ENCODE measurements around the gene DYNC1I2. TPM values are rescaled to one million over a fixed set of nuclear protein-coding genes. Genes with fewer than 3 reads are reported as not detected.
"Not testable (repeated sequence)": the region's sequence is repeated elsewhere in the genome, so short reads cannot be mapped to it uniquely, and the experiment has no call there.

DYNC1I2 gene
- total RNA-seq, 1 experiment from 2014 or later, result 70.9 TPM

DNA sequence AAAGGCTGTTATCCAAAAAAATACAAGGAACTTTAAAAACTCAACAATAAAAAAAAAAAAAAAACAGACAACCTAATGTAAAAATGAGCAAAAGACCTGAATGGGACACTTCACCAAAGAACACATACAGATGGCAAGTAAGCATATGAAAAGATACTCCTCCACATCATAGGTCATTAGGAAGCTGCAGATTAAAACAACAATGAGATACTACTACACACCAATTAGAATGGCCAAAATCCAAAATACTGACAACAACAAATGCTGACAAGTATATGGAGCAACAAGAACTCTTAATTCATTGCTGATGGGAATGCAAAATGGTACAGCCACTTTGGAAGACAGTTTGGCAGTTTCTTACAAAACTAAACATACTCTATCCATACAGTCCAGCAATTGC lies 84.2 kb downstream of the DYNC1I2 start:
- DNase-seq (ENCODE audit: extremely low read depth, low read depth), result no peak

DNA sequence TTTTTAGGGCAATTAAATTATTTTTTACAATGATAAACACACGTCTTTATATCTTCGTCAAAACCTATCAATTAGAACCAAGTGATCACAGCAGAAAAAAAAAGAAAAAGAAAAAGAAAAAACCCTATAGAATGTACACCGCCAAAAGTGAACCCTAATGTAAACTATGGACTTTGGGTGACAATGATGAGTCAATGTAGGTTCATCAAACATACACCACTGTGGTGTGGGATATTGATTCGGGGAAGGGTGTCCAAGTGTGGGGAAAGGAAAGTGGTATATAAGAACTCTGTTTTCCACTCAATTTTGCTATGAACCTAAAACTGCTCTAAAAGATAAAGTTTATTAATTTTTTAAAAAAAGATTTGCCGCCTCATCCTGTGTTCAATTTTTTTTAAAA lies 85.1 kb downstream of the DYNC1I2 start:
- no peak for DNase-seq (ENCODE audit: extremely low read depth, low read depth)

DNA sequence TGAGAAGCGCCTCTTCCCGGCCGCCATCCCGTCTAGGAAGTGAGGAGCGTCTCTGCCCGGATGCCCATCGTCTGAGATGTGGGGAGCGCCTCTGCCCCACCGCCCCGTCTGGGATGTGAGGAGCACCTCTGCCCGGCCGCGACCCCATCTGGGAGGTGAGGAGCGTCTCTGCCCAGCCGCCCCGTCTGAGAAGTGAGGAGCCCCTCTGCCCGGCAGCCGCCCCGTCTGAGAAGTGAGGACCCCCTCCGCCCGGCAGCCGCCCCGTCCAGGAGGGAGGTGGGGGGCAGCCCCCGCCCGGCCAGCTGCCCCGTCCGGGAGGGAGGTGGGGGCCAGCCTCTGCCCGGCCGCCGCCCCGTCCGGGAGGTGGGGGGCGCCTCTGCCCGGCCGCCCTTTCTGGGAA lies 87.3 kb downstream of the DYNC1I2 start:
- DNase-seq (ENCODE audit: extremely low read depth, low read depth), result not testable (repeated sequence)

DNA sequence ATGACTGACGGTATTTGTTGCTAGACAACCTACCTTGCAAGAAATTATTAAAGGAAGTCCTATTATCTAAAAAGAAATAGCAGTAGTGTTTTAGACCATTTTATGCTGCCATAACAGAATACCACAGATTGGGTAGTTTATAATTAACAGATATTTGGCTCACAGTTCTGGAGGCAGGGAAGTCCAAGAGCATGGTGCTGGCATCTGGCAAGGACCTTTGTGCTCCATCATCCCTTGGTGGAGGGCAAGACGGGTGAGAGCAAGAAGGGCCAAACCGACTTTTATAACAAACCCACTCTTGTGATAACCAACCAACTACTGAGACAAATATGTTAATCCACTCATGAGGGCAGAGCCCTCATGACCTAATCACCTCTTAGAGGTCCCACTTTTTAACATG lies 91.2 kb downstream of the DYNC1I2 start:
- no peak for DNase-seq (ENCODE audit: extremely low read depth, low read depth)

DNA sequence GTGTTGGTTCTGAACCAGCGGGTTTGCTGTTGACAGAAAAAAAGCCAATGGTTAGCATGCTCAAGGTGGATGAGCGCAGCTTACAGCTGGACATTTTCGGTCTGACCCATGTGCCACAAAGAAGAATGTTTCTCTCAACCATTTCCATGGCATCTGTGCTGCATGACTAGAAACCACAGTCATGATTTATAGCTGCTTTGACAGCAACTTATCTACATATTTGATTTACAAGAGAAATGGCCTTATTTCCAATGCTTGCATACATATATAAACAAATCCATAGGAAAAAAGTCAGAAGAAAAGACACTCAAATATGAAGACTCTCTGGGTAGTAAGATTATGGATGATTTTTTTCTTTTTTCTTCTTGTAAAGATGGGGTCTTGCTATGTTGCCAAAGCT lies 98.2 kb downstream of the DYNC1I2 start:
- no peak for DNase-seq (ENCODE audit: extremely low read depth, low read depth)

DNA sequence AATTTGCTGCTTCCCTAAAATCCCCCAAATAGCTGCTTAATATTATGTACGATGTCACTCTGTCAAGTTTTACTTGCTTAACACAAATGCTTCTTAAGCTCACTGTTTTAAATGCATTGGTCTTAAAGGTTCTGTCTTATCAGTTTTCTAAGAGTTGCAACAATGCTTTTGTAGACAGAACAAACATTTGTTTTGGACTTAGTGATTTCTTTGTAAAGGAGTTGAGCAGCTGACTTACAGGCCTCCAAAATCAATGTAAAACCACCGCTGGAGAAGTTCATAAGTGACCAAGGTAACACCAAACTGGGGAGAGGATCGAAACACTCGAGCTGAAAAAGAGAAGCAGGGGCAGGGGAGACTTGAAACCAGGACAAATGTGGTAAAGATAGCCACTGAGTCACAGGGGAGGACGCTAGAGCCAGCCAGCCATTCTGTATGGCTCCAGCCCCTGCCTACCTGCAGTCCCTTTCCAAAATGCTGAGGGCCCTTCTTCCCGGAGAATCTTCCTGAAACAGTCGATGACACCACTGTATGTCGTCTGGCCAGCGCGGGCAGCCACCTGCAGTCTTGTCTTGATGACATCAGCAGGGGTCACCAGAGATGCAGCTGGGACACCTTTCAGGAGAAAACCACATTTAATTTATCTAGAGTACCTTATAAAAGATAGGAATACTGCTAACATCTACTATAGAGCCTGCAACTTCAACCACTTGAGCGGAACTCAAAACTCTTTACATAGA lies 100.2 kb downstream of the DYNC1I2 start:
- DNase-seq (ENCODE audit: extremely low read depth, low read depth), result no peak

DNA sequence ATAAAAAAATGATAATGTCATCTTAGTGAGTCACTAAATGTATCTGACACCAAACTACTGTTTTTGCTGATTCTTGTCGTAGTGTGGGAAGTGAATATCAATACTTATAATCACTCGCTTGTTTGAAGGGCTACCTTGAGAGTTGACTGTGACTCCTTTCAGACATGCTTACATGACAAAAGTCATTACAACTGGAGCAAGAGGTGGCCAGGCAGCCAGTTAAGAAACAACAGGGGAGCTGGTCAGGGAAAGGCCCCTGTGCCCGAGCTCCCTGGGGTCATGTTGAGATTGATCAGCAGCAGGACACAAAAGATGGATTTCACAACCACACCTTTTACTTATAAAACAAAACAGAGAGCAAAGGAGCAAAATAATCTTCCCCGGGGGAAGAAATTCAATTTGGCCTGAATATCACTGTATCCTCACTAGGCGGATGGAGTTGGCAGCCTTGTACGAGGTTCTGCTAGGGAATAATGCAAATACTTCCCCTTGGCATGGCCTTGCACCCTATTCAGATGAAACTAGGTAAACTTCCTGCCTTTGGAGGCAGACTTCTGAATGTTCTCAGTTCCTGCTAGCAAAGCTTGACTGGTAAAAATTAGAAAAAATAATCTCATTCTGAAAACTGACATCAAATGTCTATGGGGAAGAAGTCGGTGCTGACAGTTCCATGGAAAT lies 101.2 kb downstream of the DYNC1I2 start:
- DNase-seq (ENCODE audit: extremely low read depth, low read depth), result no peak

DNA sequence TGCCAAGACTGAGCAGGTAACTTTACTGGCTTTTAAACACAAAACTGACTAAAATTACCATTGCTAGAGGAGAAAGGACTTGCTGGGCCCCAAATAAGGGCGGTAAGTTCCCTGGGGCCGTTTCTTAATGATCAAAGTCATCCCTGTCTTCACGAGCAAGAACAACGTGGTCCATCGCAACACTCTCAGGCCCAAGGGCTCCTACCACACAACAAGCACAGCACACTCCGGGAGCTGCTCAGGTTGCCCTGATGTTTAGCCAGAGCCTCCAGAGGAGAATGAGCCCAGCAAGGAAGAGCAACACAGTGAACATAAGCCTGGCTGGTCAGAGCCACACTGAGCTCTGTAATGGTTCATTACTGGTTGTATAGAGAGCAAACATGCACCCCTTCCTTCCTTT lies 102.7 kb downstream of the DYNC1I2 start:
- no peak for DNase-seq (ENCODE audit: extremely low read depth, low read depth)

DNA sequence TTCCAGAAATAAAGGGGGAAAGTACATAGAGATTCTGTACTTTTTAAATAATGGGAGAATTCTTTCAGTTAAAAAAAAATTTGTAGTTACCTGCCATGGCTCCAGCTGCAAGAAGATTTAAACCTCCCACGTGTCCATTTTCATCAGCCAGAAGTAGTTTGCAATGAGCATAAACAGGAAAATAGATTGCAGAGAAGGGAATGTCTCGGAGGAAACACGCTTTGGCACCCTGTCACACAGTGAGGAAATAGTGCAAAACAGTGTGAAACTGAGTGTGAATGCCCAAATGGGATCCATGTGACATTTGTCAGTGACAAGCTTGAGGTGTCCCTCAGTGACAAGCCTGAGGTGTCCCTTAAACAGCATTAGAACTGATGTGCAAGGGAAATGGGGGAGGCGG lies 104.1 kb downstream of the DYNC1I2 start:
- DNase-seq (ENCODE audit: extremely low read depth, low read depth), result no peak

DNA sequence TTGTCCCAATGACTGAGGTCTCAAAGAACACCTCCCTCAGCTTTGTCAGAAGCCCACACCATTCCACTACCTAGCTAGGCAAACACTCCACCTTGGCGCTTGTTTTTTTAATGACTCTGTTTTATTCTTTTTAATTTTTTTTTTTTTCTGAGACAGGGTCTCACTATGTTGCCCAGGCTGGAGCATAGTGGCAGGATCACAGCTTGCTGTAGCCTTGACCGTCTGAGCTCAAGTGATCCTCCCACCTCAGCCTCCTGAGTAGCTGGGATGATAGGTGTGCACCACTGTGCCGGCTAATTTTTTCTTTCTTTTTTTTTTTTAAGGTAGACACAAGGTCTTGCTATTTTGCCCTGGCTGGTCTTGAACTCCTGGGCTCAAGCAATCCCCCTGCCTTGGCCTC lies 104.9 kb downstream of the DYNC1I2 start:
- no peak for DNase-seq (ENCODE audit: extremely low read depth, low read depth)

DNA sequence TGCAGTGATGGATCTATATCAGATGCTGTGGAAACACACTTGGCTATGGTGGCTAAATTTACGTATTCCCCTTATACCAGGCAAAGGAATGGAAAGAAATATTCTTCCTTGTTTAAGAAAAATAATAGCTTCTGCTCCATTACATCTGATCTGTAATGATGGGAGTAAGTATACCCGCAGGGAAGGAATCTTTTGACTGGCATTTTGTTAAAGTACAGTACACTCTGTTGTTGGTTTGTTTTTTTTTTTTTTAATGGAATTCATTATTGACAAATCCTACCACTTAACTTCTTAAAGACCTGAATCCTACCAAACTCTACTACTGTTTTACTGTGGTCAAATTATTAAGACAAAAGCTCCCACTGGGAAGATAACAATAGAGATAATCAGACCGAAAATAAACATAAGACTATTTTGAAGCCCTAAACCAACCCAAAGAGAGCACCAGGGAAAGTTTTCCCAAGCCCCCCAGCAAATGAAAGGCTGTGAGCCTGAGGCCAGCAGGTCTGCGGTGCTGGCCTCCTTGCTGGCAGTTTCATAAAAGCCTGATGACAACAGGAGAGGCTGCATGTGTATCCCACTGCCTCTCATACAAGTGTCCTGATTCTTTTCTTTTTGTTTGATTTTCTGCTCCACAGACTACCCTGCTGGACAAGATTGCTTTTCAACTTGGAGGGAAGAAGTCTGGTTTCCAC lies 105.8 kb downstream of the DYNC1I2 start:
- DNase-seq (ENCODE audit: extremely low read depth, low read depth), result no peak

DNA sequence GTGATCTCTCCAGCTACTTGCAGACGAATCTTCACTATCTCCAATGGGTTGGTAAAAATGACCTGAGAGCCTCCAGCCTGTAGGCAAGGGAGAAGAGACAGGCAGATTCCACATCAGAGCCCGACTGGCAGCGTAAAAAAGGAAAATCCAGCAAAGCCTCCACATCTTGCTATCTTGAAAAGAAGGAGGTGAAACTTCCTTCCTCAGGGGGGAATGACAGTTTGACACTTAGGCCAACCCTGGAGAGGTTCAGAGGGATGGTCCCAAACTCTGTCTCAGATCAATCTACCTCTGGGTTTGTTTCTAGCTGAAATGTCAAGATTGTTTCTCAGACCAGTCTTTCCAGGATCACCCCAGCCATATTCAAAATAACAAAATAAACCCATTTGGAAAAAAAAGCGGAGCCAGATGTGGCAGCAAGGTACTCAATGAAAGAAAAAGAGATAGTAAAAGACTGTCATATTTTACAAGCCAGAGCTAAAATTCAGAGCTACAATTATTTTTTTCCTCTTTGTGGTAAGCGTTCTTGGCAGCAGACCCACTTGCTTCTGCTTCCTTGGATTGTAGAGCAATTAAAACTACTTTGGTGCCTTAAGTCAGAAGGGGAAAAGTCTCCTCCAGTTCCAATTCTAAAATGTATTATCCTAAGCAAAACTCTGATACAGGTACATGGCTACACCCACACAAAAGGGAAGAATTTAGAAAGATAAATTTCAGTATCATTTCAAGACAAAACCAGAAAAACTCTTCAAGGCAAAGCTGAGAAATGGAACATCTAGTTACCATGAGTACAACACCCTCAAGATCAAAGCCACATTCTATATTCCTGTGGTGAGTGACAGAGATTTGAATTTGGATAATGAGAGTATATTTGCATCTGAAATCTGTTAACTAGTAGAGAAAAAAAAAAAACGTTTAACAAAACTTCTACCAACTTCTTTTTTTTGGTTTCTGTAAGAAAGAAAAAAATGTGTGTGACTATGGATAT lies 106.7 kb downstream of the DYNC1I2 start:
- DNase-seq (ENCODE audit: extremely low read depth, low read depth), result no peak

DNA sequence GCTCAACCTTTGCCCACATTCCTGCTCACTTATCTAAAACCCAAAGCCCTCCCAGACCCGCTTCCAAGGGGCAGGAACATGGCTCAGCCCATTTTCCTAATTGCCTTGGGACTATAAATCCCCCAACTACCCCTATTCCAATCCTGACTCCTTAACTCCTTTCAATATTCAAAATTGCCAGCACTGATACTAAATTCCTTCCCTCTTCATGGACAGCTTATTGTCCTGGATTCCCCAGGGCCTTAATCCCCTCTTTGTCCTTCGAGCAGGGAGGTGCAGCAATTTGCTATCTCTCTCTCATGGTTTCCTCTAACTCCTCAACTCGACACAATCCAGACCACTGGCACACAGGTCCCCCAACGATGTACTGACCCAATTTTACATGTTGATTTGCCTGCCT lies 107.6 kb downstream of the DYNC1I2 start:
- DNase-seq (ENCODE audit: extremely low read depth, low read depth), result no peak

Other genes starting within 250 kb of the DYNC1I2 start
- gene CYBRD1, start 165.0 kb upstream of the DYNC1I2 start, total RNA-seq (2014; rRNA removed; shearing (Covaris generic)), result 58.1 and 62.2 TPM in 2 replicates
- gene SLC25A12, start 206.8 kb downstream of the DYNC1I2 start, total RNA-seq (2014; rRNA removed; shearing (Covaris generic)), result 19.6 and 25.0 TPM in 2 replicates
- 59.1 and 70.2 TPM in 2 replicates for gene HAT1, start 235.0 kb downstream of the DYNC1I2 start, total RNA-seq (2014; rRNA removed; shearing (Covaris generic))